GM19372 (cell line): ENCODE results near the gene OR2C1.

Source experiments
- ATAC-seq: cut with Tn5 transposase; IDR thresholded peaks from one replicate; pipeline ENCODE4 v1.9.1; 2021; ENCODE audit warnings: mild to moderate bottlenecking, low read depth, moderate library complexity; ENCODE audit not compliant: unreplicated experiment

The OR2C1 gene

GRCh38 chr16:3355589-3355988 lies at the start of gene OR2C1:
OR2C1 (plus strand) TSS chr16:3355889; CDS start chr16:3355941, 52 bp downstream.
- no peak for ATAC-seq

GRCh38 chr16:3306078-3306477 lies 49.6 kb upstream of the OR2C1 start:
- no peak for ATAC-seq

GRCh38 chr16:3311496-3311895 lies 44.2 kb upstream of the OR2C1 start:
- no peak for ATAC-seq

- no peak for ATAC-seq
Observed at GRCh38 chr16:3317315-3317999, 38.2 kb upstream of the OR2C1 start.

- no peak for ATAC-seq
Observed at GRCh38 chr16:3321816-3322215, 33.9 kb upstream of the OR2C1 start.

GRCh38 chr16:3327514-3327913 lies 28.2 kb upstream of the OR2C1 start:
- ATAC-seq = no peak

- no peak for ATAC-seq
Observed at GRCh38 chr16:3328104-3328503, 27.6 kb upstream of the OR2C1 start.

- no peak for ATAC-seq
Observed at GRCh38 chr16:3328643-3329042, 27.0 kb upstream of the OR2C1 start.

- ATAC-seq = no peak
Observed at GRCh38 chr16:3346041-3346440, 9.6 kb upstream of the OR2C1 start.

GRCh38 chr16:3347586-3347985 lies 8.1 kb upstream of the OR2C1 start:
- no peak for ATAC-seq

GRCh38 chr16:3348547-3349167 lies 7.0 kb upstream of the OR2C1 start:
- ATAC-seq = no peak

- ATAC-seq = no peak
Observed at GRCh38 chr16:3349175-3349574, 6.5 kb upstream of the OR2C1 start.

GRCh38 chr16:3356118-3356517 lies 429 bp downstream of the OR2C1 start:
- ATAC-seq = no peak

- no peak for ATAC-seq
Observed at GRCh38 chr16:3358871-3359270, 3.2 kb downstream of the OR2C1 start.

GRCh38 chr16:3362931-3363330 lies 7.2 kb downstream of the OR2C1 start:
- ATAC-seq = no peak

- no peak for ATAC-seq
Observed at GRCh38 chr16:3363793-3364192, 8.1 kb downstream of the OR2C1 start.

- no peak for ATAC-seq
Observed at GRCh38 chr16:3364774-3365427, 9.2 kb downstream of the OR2C1 start.

- ATAC-seq = no peak
Observed at GRCh38 chr16:3369073-3369472, 13.4 kb downstream of the OR2C1 start.

GRCh38 chr16:3375680-3376079 lies 20.0 kb downstream of the OR2C1 start:
- no peak for ATAC-seq

- no peak for ATAC-seq
Observed at GRCh38 chr16:3377917-3378316, 22.2 kb downstream of the OR2C1 start.

- no peak for ATAC-seq
Observed at GRCh38 chr16:3383045-3383448, 27.4 kb downstream of the OR2C1 start.

- ATAC-seq = no peak
Observed at GRCh38 chr16:3388325-3388724, 32.6 kb downstream of the OR2C1 start.
